GM21447 (cell line): ENCODE data around the gene SLCO3A1.

Experiments used
- ATAC-seq: cut with Tn5 transposase; IDR thresholded peaks from one replicate; pipeline ENCODE4 v1.9.1; 2021; ENCODE audit not compliant: unreplicated experiment

Gene SLCO3A1

DNA sequence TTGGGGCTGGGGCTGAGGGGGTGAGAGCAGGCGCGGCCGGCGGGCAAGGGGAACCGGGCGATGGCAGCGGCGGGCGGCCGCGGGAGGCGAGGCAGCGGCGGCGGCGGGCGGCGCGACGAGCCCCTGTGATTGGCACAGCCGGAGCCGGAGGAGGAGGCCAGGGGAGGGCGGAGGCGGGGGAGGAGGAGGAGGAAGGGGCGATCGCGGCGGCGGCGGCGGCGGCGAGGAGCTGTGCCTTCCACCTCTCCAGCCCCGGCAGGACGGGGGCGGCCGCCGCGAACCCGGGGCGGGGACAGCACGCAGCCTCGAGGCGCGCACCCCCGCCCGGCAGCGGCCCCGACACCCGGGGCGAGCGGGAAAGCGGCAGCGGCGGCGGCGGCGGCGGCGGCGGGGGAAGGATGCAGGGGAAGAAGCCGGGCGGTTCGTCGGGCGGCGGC is at the start of gene SLCO3A1:
TSS of gene SLCO3A1 (plus strand) at position 198 of the 437 bp plus-strand sequence.
- peak; percentile 7 for ATAC-seq

DNA sequence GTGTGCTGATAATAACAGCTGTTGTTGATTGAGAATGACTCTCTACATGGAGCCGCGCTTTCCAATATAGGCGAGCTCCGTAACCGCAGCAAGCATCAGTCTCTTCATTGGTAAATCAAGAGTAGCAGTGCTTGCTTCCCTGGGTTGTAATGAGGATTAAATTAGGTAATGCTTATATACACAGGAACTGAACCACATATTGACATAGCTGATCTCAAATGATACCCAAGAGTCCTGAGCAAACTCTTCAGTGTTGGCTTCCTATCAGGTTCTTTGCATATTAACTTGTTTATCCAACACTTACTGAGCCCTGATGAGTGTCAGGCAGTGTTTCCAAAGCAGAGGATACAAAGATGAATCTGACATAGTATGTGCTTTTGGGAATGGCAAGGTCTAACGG is 46.4 kb upstream of the SLCO3A1 start:
- no peak for ATAC-seq

DNA sequence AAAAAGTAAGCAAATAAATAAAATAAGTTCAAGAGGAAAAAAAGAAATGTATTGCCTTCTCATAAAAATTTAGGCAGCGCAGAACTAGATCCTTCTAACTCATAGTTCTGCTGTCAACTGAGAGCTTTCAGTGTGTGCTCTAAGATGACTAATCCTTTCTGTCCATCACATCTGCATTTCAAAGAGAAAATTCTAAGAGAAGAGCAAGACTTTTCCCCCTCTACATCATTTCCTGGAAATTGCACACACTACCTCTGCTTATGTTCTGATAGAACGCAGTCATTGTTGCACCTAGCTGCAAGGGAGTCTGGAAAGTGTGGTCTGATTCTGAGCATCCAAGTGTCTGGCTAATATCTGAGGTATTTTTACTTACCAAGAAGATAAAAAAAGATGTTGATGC is 39.6 kb upstream of the SLCO3A1 start:
- no peak for ATAC-seq

DNA sequence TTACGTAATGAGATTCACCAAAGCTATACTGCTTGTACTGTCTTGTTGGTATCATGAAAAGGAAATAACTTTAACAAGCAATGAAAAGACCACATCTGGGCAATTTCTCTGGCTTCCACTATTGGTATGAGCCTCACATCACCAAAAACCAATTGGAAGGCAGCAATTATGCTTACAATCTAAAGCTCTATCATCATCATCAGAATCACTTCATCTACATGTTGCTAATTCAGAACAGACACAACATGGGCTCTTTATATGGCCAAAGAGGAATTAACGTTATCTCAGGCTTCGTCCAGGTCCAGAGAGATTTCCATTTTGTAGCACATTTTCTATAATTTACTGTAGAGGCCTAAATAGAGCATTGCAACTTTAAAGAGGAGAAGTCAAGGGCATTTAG is 36.6 kb upstream of the SLCO3A1 start:
- no peak for ATAC-seq

DNA sequence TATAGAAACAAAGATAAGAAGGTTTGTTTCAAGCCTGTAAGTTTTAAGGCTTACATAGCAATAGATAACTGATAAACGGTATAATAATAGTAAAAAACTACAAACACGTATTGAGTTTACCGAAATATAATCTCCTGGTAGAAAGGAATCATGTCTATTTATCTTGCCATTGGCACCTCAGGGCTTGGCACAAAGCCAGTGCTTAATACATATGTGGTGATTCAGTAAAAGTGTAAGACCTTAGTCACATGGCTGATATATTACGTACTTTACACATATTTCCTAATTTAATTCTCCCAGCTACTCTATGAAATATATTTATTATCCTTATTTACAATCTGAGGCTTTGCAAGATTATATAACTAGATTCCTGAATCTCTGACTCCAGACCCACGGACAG is 32.0 kb upstream of the SLCO3A1 start:
- ATAC-seq, result no peak

DNA sequence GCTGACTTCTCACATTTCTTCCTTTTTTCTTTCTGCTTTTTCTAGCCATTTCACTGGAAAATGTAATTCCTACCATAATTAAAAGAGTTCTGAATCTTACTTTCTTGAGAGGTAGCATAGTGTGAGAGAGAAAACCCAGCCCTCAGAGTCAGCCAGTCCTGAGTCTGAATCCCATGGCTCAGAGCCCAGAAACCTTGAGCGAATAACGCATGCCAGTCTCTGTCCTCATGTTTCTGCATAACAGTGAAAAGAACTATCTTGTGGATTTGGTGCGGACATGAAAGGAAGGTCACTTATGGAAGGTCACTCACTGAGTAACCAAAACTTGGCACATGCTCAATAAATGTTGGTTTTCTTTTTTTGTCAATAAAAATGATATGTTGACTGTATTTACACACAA is 29.3 kb upstream of the SLCO3A1 start:
- no peak for ATAC-seq

DNA sequence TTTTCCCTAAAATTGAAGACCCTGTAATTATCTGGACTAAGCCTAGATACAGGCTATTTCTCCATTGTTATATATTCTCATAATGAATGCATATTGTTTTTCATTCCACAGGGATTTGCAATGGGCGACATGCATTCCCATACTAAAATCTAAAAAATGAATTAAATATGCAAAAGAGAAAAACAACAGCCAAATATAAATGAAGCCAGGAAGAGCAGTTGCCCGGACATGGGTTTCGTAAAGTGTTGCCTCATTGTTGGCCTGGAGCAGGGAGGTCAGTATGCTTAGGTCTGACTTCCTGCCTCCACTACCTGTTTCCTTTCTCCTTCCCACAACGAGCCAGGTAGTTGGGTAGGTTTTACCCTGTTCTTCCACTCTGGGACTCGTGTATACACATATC is 27.1 kb upstream of the SLCO3A1 start:
- no peak for ATAC-seq

DNA sequence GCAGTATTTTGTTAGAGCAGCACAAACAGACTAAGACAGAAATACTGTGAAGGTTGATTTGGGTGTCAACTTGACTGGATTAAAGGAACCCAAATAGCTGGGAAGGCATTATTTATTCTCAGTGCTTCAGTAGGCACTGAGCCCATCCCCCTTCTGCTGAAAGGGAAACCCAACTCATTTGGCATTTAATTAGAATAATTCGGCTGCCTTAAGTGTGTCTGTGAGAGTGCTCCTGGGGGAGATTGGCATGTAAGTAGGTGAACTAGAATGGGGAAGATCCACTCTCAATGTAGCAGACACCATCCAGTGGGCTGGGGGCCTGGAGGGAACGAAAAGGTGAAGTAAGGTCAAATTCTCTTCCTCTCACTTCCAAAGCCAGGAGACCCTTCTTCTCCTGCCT is 20.5 kb upstream of the SLCO3A1 start:
- ATAC-seq, result no peak

DNA sequence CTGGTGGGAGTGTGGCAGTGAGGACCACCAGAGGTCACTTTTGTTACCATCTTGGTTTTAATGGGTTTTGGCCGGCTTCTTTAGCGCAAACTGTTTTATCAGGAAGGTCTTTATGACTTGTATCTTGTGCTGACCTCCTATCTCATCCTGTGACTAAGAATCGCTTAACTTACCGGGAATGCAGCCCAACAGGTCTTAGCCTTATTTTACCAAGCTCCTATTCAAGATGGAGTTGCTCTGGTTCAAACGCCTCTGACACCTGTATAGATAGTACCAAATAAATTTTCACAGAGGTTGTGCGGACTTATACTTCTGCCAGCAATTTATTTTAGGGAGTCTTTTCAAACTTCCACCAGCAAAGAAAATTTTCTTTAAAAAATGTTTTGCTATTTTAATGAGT is 13.6 kb upstream of the SLCO3A1 start:
- ATAC-seq, result no peak

DNA sequence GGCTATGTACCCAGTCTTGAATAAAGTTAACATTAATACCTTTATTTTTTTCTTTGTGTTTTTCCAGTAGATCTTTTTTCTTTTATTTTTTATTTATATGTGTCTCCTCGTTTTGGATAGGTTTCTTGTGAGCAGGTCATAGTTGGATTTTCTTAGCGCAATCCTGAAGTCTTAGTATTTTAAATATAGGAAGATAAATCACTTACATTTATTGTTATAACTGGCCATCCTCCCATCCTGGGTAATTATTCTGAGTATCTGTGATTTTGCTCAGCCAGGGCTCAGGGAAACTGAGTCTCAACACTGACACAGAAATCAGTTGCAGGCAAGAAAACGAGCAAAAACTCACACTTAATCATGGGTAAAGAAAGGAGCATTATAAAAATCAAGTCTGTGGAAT is 11.6 kb upstream of the SLCO3A1 start:
- ATAC-seq, result no peak

DNA sequence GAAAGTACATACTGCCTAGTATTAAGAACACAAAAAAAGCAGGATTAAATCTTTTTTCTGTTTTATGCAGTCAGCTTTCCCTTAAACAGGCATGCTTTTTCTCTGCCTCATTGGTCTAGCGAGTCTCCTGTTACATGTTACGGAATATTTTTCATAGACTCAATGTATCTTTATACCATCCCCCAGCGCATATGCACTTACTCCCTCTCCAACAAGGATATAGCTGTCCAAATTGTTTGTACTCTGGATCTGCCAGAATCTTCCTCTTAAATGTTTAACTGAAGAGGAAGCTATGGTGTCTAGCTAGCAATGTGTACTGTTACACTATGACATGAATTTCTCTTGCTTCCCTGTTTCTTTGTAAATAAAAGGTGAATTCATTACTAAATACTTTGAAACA is 9.2 kb upstream of the SLCO3A1 start:
- no peak for ATAC-seq

DNA sequence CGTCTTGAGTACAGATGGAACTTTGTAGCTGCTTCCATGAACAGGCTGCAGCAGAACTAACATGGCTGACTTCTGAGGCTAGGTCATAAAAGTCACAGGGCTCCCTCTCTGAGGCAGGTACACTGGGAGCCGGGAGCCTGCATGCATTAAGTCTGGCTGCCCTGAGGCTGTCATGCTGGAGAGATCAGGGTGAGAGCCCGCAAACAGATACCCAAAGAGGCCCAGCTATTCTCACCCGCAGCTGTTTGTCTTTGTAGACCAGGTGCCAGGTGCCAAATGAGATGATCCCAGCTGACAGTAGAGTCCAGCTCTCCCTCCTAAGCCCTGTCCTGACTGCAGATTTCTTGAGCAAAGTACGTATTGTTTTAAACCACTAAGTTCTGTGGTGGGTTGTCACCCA is 8.6 kb upstream of the SLCO3A1 start:
- ATAC-seq, result no peak

DNA sequence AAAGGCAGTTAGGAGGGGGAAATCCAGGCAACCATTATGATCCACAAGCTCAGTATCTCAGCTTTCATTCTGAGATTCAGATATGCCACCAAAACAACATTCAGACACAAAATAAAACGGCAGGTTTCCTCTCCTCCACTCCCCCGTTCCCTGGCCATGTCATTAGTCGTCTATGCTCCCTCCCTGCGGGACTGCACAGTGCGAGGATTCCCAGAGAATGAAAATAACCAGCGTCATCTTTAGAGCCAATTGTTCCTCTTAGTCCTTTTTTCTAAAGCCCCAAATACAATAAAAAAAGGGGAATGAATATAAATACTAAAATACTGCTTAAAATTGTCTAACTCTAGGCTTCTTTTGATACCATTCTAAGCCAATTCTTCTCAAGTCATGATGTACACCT is 7.8 kb upstream of the SLCO3A1 start:
- ATAC-seq, result no peak

DNA sequence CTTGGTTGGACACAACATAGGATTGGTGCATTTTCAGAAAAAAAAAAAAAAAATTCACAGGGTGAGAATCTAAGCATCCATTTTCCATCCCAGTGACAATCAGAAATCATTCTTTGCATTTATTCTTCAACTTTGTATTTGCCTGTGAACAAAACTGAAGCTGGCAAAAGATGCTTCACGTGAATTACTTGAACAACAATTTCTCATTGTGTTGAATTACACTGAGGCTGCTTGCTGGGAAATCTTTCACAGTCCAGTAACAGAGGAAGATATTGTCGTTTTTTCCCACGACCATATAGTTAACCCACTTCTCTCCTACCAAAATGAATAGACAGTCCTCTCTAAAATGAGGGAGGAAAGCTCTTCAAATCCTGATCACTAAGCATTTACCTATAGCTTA is 4.3 kb upstream of the SLCO3A1 start:
- no peak for ATAC-seq

DNA sequence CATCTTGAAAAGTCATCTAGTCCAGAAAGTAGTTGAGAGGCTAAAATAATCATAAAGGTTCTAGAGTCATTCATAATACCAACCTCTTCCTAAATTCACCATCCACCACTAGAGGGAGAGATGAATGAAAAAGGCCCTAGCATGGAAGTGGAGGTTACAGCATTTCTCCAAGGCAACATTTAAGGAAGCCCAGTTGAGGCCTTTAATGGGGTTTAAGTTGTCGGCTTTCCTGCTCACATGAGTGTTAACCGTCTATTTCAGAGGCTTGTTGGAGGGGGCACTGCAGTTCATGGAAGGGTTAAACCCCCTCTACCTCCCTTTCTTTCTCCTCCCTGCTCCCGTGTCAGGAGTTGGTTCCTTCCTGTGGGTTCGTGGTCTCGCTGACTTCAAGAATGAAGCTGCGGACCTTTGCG is 3.8 kb upstream of the SLCO3A1 start:
- no peak for ATAC-seq

DNA sequence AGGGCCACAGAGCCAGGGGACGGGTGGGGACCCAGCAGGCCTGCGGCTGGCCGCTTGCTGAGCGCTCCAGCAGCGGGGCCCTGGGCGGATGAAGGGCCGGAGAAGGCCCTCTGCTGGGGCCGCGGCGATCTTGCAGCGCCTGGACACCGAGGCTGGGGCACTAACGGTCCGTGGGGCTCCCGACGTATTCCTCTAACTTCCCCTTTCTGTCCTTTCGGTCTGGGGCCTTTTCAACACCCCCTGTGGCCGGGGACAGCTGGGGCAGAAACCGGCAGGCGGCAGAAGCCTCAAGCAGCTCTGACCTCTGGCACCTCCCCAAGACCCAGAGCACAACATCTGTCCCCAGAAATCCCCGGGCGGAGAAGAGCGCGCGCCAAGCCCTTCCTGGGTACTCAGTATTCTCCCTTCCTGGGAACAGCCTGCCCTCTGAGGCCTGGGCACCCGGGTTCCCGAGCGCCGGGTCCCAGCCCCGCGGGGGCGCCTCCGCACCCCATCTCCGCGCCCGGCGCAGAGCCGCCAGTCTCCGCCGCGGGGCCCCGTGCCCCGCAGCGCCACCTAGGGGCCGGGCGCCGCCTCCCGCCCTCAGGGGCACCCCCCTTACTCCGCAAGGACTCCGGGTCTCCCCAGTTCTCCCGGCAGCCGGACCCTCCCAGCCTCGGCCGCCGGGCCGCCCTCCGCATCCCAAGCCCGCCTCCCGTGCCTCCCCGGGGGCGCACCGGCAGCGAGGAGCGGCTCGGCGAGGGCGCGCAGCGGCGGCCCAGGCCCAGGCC is 582 bp upstream of the SLCO3A1 start:
- peak; percentile 47 for ATAC-seq

DNA sequence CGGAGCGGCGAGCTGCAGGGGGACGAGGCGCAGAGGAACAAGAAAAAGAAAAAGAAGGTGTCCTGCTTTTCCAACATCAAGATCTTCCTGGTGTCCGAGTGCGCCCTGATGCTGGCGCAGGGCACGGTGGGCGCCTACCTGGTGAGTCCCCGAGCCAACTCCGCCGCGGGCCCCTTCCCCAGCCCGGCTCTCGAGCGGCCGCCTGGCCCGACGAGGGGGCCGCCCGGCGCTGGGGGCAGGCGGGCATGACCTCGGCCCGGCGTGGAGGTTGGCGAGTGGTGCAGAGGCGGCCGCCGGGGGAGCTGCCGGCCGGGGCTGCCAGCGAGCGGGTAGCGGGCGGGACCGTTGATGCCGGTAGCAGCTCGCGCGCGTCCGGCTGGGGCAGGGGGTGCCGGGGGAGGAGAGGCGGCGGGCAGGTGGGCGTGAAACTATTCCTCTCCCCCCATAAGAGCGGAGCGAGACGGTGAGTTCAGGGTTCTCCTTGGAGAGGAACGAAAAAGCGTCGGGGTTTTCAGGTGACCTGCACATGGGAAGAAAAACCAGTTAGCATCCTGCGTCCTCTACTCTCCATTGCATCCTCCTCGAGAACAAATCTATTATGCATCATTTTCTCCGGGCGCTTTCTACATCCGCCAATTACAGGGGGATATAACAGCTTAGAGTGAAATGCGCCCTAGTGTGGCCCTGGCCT is 585 bp downstream of the SLCO3A1 start:
- ATAC-seq, result no peak

DNA sequence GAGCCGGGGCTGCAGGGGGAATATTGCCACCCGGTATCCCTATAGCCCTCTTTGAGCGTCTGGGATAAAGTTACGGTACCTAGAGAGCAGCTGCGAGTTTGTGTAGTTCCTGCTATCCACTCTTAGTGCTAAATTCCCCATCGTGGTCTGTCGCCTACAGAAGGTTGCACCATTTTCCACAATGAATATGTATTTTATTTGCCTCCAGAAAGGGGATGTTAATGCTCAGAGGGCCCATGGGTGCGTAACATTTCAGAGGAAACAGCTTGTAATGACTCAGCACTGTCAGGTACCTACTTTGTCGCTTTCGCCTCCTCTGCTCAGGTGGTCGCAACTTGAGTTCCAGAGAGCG is 1.1 kb downstream of the SLCO3A1 start:
- ATAC-seq, result no peak

DNA sequence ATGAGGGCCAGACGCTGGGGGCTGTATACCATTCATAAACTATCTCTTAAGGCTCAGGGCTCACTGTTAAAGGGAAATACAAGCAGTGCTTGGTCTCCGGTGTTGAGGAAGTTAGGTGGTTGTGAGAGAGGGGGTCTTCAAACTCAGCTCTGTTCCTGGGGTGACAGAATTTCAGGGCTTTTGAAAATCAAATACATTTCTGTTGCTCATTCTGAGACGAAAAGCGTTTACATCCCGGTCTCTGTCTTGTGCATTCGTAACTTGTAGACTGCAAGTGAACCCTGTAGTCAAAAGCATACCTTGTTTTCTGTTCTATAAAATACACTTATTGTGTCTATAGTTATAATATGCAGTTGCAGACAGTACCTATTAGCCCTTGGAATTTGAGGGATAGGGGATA is 1.7 kb downstream of the SLCO3A1 start:
- no peak for ATAC-seq

DNA sequence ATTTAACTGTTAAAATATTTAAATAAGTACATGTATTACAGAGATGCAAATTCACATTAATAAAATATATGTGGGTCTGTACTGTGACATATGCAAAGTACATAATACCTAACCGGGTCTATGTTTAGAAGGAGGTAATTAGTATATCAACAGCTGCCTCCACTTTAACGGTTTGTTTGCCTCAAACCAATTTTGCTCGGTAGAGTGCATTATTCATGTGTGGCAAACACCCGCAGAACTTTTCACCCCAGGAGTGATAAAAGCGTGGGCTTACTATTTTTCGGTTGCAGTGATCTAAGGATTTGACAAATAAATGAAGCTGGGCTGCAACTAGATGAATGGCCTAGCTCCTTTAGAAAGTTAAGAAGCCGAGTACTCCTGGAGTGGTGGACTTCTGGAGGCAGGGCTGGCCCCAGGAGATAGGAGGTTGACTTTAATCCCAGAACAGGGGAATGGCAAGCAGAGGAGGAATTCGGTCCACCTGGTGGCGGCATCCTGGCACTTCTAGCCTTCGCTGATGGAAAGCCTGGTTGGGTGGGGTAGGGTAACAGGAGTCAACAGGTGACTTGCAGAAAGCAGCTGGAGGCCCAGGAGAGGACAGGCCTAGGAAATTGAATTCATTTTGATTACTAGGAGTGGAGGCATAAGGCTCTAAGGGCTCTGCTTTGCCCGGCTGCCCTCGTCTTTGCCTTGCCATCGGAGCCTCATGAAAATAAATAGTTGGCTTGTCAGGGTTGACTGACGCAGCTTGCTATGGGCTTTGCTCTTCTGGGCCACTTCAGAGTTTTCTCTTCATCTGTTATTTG is 2.4 kb downstream of the SLCO3A1 start:
- ATAC-seq, result peak; percentile 32

DNA sequence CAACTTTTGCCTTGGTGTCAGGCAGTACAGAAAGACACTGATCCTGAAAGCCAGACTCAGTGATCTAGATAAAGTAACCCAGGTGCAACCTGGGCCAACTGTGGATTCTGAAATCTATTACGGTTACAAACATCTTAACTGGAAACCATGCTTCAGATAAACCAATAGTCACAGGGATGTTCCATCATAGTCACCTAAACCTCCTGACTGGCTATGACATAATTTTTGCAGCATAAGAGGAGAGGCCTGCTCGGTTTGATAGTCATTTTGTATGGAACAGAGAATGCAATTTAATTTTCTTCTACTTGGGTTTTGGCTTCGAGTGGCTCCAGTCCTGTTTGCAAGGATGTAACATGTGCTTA is 3.7 kb downstream of the SLCO3A1 start:
- no peak for ATAC-seq

DNA sequence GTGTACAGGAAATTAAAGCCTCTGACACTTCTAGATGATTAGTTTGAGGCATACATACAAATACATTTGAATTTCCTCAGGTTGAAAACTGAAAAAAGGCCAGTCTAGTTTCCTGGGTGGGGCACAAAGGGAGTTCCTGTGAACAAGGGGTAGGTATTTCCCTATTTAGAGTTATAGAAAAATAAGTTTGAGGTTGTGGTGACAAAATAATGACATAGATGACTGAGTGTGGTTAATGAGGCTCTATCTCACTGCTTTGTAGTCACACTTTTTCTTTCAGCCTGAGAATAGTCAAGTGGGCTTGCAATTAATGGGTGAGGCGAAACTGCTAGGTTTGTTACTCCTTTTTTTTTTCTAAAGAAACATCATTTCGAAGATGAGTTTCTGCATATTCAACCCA is 4.3 kb downstream of the SLCO3A1 start:
- peak; percentile 53 for ATAC-seq
